ENCODE results near the gene TEKT5.
A peak's percentile ranks its signal among the peaks of the same experiment; 100 is the strongest.
"Not testable (repeated sequence)": the region's sequence is repeated elsewhere in the genome, so short reads cannot be mapped to it uniquely, and the experiment has no call there.

The TEKT5 gene

DNA sequence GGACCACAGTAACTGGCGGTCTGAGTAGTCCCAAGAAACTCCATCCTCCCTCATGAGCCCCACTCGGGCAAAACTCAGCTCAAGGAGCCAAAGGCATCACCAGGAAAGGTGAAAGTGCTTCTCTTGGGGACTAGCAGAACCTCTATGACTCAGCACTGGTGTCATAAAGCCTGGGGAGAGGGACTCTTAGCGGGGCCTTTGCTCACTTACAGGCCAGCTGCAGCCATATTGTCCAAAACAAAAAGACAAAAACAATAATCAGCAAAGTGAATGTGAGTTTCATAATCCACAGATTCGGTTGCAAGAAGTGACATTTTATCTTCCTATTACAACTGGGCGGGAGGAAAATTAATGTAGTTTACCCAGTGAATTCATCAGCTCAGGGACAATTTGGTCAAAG is at the start of gene TEKT5:
TEKT5 (minus strand) TSS at position 101 of the 400 bp plus-strand sequence; CDS start at position 44, 57 bp downstream.
- no peak for DNase-seq

DNA sequence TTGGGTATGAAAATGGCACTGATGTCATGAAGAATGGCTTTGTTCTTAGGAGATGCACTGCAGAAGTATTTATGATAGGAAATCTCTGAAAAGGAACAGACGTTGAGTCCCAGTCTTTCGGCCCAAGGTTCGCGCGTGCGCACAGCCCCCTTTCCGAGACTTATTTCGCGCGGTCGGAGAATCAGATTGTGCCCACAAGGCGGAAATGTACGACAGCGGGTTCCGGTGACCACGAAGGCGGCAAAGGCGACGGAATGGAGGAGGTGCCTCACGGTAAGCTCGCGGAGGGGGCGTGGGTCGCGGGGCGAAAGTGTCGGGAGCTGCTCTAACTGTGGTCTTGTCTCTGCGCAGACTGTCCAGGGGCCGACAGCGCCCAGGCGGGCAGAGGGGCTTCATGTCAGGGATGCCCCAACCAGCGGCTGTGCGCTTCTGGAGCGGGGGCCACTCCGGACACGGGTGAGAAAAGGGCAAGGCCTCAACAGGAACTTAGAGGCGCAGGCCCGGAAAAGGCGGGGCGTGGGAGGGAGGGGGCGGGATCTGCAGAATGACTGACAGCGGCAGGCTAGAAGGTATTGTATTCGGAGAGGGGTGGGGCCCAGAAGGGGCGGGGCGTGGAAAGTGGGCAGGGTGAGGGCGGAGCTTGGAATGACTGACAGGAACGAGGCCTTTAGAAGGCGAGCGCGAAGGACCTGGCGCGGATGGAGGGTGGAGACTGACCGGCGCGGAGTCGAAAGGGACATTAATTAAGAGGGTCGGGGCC is 49.1 kb upstream of the TEKT5 start, which contains the start of gene NUBP1:
NUBP1 (plus strand) TSS at position 233 of the 760 bp plus-strand sequence; CDS start at position 255, 22 bp downstream.
- peak; percentile 99 for DNase-seq

DNA sequence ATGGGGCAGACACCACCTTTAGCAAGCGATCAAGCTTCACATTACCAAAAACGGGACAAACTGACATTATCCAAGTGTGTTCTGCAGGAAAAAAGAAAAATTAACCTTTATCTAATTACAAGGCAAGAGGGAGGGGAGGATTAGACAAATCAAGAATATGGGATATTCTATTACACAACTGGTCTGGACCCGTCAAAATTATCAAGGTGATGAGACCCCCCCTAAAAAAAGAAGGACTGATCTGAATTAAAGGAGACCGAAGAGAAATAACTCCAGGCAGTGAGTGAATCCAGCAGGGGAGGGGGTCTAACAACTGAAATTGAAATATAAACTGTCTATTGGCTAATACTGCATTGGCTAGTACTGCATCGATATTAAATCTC is 48.5 kb upstream of the TEKT5 start:
- DNase-seq: no peak

DNA sequence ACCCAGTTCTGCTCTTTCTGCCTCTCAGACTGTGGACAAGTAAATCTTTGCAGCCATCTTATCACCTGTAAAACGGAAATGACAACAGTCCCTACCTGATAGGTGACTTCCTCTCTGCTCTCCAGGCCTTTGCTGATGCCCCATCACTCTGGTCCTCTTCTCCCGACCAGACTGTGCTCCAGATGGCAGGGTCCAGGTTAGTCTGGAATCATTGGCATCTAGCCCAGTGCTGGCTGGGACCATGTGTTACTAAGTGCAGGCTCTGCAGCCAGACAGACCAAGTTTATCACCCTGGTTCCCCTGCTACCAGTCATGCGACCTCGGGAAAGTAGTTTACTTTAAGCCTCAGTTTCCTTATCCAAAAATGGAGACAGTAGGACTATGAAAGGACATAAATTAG is 47.1 kb upstream of the TEKT5 start:
- DNase-seq: no peak

DNA sequence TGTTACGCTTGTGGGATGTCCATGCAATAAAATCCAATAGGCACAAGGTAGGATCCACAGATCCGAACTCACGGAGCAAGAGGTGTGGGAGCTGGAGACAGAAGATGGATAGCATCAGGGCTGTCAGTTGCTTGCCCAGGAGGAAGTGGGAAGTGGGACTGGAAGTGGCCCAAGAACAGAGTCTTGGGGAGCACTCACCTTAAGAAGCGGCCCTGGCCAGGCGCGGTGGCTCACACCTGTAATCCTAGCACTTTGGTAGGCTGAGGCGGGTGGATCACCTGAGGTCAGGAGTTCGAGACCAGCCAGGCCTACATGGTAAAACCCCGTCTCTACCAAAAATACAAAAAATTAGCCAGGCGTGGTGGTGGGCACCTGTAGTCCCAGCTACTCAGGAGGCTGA is 46.5 kb upstream of the TEKT5 start:
- not testable (repeated sequence) for DNase-seq

DNA sequence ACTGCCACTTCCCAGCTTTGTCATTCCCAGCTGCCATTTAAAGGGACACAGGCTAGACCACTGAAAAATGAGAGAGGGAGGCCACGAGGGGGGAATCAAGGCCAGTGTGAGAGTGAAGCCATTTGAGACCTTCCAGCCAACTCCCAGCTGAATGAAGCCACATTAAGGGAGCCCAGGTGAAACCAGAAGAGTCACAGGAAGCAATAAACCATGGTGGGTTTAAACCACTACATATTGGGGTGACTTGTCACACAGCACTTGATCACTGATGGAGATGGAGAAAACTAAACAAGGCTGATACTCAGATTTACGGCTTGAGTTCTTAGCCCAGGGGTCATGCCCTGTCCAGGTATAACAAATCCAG is 46.1 kb upstream of the TEKT5 start:
- DNase-seq: no peak

DNA sequence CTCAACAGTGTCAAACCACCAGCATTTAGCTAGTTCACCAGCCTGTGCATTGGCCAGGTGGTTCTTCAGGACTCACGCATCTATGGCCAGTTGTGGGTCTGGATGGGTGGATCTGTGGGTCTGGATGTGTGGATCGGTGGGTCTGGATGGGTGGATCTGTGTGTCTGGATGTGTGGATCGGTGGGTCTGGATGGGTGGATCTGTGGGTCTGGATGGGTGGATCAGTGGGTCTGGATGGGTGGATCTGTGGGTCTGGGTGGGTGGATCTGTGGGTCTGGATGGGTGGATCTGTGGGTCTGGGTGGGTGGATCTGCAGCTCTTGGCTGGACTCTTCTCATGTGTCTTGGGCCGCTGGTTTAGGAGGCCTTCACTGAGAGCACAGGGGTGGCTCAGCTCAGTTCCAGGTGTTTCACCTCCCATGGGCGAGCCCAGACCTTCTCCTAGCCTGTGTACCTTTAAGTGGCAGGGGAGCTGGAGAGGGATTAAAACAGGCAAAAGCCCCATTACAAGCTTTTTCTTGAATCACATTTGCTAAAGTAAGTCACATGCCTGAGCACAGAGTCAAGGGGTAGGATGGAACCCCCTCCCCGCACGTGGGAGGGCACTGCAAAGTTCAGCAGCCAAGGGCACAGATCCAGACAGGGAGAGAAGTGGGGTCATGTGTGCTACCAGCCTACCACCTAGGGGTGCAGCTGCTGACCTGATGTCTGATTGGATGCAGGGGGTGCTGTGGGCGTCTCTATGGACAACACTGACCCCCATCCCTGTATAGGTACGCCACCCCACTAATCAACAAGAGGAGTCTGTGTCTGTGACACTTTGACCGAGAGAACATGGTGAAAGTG is 45.5 kb upstream of the TEKT5 start:
- no peak for DNase-seq

DNA sequence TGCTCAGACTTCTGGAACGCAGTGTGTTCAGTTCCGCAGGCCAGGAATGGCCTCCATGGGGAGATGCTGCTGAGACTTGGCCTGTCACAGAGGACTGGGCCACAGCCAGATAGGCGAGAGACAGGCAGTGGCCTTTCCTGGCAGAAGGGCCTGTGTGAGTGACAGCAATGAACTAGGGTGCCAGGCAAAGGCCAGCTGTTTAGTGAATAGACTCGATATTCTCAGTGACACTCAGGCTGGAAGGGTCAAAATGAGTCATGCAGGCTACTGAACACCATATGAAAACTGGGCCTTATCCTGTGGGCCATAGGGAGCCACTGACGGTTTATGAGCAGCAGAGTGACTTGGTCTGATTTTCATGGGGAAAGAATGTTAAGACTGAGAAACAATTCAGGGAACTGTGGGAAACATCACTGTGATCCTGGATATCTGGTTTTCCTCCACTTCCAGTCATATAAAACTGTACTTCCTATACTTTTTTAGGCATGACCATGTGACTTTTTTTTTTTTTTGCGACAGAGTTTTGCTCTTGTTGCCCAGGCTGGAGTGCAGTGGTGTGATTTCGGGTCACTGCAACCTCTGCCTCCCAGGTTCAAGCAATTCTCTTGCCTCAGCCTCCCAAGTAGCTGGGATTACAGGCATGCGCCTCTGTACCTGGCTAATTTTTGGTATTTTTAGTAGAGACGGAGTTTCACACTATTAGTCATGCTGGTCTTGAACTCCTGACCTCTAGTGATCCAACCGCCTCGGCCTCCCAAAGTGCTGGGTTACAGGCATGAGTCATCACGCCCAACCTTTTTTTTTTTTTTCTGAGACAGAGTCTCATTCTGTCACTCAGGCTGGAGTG is 43.7 kb upstream of the TEKT5 start:
- peak; percentile 85 for DNase-seq

DNA sequence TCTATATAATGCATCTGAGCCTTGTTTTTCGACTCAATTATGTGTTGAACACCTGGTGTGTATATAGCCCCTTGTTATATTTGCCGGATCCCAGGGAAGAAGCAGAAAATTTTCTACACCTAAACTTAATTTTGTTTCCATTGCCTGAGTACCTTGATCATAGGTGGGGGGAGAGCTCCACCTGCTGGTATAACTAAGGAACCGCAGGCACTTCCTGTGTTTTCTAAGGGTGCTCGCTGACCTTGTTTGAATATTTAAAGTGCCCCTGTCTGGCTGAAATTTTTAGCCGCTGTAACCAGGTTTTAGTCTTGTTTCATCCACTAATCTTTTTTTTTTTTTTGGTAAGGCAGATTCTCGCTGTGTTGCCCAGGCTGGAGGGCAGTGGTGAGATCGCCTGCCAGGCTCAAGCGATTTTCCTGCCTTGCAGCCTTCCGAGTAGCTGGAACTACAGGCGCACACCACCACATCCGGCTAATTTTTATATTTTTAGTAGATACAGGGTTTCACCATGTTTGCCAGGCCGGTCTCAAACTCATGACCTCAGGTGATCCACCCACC is 42.4 kb upstream of the TEKT5 start:
- peak; percentile 81 for DNase-seq

DNA sequence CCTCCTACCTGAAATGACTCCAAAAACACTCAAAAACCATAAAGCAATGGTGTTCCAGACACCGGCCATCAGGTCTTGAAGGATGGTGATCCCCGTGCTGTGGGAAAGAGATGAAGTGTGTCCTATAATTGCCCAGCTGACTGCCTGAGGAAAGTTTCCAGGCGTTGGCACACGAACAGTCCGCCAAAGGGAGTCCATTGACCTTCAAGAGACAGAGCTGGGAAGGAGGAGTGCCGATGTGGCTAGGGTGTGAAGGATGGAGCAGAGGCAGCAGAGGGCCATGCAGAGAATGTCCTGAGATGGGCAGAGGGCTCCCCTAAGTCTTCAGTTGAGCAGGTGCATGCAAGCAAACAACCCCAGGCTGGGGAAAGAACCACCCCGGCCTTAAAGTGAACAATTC is 37.1 kb upstream of the TEKT5 start:
- no peak for DNase-seq

DNA sequence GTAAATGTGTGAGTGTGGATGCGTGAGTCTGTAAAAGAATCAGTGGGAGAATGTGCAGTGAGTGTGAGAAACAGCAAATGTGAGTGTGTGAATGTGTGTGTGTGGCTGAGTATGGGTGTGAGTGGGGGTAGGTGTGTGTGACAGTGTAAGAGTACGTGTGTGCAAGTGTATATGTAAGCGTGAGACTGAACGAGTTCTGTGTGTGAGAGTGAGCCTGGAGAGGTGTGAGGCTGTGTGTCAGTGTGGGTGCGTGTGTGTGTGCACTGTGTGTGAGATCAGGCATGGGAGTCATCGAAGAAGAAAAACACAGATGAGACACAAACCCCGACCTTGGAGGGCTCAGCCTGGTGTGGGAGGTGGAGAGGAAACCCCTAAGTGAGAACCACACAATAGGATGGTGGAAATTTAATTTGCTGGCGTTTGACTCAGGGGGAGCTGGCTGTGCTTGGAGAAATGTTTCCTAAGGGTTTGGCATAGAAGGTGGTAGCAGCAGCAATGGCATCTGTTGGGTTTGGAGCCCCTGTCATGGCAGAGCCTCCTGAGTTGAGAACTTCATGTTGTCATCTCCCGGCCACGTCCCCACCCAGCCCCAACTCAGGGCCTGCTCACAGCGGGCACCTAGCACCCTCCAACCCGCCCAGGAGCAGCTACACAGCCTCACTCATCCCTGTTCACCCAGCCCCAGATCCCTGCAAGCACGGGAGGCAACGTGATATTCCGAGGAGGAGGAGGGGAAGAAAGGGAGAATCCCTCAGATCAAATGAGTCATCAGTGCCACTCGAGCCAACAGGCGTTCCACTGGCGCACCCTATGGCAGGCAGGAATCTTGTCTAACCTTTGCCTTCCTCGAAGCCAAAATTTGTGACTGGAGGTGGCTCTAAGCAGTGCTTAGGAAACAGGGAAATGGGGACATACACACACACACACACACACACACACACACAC is 34.6 kb upstream of the TEKT5 start:
- no peak for DNase-seq

DNA sequence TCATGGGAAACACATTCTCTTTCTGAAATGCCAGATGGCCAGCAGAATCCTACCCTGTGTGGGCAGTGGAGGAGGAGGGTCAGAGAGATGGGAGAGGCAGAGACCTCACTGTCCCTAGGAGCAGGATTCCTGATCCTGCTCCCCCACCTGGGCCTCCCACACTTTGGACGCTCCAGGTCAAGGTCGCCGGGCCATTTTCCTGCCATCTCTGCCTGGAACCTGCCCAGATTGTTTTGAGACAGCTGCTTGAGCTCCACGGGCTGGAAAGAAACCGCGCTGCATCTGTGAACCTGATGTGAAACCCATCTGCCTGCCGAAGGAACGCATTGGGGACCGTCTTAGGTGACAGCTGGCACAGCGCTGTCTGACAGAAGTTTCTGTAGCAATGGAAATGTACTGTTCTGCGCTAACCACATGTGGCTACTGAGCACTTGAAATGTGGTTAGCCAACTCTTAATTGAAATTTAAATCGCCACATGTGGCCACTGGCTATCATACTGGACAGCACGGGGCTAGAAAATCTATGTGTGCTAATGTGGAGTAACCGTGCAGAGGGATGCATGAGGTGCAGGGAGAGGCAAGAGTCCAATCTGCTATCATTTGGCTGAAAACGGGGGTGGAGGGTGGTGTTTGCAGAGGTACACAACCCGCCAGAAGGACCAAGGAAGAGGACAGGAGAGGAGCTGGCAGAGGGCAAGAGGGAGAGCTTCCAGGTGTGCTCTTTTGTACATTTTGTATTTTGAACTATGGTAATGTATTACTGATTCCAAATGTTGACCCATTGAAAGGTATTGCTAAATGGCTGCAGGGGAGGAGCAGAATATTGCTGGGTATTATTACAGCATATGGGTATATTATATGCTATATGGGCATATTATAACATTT is 33.5 kb upstream of the TEKT5 start:
- no peak for DNase-seq

DNA sequence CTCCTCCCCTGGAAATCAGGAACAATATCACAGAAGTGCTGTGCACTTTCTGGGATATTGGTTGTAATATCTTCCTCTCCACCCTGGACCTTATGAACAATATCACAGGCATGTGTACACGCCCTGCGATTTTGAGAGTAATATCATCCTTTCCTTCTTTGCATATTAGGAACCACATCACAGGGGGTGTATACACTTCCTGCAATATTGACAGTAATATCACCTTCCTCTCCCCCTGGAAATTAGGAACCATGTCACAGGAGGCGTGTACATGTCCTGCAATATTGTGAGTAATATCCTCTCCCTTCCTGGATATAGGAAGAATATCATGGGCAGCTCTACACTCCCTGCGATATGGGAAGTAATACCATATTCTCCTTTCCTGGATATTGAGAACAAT is 14.2 kb upstream of the TEKT5 start:
- DNase-seq: no peak

DNA sequence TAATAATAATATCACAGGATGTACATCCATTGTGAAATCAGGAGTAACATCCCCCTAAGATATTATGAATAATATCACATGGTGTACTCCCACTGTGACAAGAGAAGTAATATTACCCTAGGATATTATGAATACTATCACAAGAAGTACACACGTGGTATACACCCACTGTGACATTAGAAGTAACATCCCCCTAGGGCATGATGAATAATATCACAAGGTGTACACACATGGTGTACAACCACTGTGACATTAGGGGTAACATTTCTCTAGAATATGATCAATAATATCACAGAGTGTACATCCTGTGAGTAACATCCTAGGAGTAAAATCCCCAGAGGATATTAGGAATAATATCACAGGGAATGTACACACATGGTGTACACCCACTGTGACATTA is 5.0 kb upstream of the TEKT5 start:
- no peak for DNase-seq

DNA sequence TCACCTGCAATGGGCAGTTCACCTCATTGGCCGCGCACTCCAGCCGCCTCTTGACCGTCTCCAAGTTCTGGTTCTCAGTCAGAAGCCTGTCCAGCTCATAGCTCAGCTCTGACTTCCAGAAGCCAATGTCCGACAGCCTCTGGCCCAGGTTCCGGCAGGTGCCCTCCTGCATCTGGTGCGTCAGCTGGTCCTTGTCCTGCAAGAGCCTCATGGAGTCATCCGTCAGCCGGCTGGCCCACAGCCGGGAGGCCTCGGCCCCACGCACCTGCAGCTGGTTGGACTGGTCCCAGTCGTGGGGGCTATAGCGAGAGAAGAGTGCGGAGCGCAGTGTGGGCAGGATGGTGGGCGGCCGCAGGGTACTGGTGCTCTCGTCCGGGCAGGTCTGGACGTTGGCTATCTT is 424 bp downstream of the TEKT5 start:
- no peak for DNase-seq

DNA sequence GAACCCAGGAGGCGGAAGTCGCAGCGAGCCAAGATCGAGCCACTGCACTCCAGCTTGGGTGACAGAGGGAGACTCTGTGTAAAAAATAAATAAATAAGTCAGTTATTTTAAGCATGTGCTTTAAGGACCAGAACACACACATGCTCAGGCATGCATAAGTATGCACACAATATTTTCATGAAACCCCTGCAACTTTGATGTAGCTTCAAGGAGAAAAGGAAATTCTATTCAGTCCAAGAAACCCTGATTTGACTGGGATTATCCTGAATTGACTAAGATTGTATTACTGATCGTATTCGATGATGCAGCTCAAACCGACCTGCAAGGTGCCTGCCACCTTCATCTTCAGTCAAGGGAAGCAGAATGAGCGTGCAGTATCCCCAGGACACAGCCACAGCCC is 841 bp downstream of the TEKT5 start:
- DNase-seq: no peak

DNA sequence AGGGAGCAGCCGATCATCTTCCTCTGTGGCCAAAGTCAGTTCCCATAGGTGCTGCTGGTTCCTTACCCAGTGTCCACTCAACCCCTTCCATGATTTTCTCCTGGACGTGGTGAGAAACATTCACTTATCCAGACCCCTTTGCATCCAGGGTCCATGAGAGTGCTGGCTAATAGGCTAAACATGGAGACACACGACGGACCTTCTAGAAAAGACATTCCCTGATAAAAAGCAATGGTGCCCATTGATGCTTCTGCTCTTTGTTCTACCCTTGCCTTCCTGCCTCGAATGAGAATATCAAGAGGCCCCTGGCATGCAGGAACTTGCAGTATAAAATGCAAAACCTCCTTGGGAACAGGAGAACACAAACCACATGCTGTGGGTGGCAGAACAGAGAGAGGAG is 2.3 kb downstream of the TEKT5 start:
- DNase-seq: no peak

DNA sequence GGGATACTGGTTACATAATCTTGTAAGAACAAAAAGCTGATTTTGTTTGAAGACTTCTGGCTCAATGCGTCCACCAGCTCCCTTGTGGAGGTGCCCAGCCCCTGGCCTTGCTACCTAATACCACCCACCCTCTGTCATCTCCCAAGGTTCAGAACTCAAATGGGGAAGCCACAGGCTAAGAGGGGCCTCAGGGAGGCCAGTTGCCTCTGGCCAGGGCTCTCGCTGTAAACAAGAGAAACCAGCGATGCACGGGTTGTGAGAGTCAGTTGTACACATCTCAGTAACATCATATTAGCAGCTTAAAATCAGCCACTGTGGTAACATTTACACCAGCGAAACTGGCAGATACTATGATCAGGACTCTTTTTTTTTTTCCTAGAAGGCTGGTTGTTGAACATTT is 6.0 kb downstream of the TEKT5 start:
- no peak for DNase-seq

DNA sequence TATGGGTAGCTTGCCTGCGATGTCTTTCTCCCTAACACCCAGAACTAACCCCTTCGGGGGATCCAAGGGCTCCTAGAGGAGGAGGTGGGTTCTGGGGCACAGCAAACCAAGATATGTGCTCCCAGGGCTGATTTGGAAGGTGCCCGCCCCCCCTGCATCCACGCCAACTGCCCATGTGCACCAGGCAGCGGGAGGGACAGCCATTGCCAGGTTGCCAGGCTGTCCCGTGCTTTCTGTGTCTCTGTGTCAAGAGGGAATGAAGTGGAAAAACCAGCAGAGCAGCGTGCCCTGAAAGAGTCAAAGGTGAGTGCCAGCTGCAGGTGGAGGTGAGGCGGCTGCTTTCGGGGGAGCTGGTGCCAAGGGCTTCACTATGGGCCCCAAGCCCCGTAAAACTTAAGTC is 6.4 kb downstream of the TEKT5 start:
- DNase-seq: no peak

DNA sequence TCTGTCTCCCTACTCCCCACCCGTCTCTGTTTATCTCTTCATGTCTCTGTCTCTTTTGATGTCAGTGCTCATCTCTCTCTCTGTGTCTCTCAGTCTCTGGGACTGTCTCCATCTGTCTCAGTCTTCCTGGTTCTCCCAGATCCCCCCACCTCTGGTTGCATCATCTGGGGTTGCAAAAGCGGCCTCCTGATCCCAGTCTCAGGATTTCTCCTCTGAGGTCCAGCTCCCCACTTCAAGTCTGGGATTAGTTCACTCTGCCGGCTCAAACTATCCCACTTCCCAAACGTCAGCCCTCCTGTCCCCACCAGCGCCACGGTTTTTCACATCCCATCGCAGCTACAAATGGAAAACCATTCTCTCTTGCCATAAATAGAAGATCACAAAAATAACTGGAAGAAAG is 9.0 kb downstream of the TEKT5 start:
- DNase-seq: no peak
